ENCODE measurements around the gene PRG2. TPM values are rescaled to one million over a fixed set of nuclear protein-coding genes. Genes with fewer than 3 reads are reported as not detected.

PRG2 gene
- total and polyA plus RNA-seq, 10 donors = 1.4 to 10.5 (median 3.7) TPM; not detected in 1

GRCh38 chr11:57429946-57430345 is 39.5 kb upstream of the PRG2 start:
- Histone ChIP-seq H3K27me3 (replicated peaks in 1 of 7) (no peaks in the 10 kb centered on the region), H3K9me3 (no peaks in the 10 kb centered on the region), H3K27ac (no peak overlapping the region), H3K36me3 (no peaks in the 10 kb centered on the region), H3K4me1 (peaks cover 16 to 59% (median 29%) of the 10 kb centered on the region in 6 donors), H3K4me3 (no peak overlapping the region)
- TF ChIP-seq POLR2AphosphoS5 (IDR thresholded peaks at IDR 0.05) (no peak), POLR2A (IDR thresholded peaks at IDR 0.05) (no peak)
- TF ChIP-seq, protein P1, sequence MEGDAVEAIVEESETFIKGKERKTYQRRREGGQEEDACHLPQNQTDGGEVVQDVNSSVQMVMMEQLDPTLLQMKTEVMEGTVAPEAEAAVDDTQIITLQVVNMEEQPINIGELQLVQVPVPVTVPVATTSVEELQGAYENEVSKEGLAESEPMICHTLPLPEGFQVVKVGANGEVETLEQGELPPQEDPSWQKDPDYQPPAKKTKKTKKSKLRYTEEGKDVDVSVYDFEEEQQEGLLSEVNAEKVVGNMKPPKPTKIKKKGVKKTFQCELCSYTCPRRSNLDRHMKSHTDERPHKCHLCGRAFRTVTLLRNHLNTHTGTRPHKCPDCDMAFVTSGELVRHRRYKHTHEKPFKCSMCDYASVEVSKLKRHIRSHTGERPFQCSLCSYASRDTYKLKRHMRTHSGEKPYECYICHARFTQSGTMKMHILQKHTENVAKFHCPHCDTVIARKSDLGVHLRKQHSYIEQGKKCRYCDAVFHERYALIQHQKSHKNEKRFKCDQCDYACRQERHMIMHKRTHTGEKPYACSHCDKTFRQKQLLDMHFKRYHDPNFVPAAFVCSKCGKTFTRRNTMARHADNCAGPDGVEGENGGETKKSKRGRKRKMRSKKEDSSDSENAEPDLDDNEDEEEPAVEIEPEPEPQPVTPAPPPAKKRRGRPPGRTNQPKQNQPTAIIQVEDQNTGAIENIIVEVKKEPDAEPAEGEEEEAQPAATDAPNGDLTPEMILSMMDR (IDR thresholded peaks at IDR 0.05 in 8 of 11, conservative IDR thresholded peaks at IDR 0.05 in 3 of 11) = no peak
- DNase-seq = no peak
- intact Hi-C loops (cut with DNase I; ENCODE audit: low total_unique reads) = no loop called here
- WGBS, 5 donors = 80 to 85% (median 81%) methylated on average over 4 of the region's 4 CpGs

DNA sequence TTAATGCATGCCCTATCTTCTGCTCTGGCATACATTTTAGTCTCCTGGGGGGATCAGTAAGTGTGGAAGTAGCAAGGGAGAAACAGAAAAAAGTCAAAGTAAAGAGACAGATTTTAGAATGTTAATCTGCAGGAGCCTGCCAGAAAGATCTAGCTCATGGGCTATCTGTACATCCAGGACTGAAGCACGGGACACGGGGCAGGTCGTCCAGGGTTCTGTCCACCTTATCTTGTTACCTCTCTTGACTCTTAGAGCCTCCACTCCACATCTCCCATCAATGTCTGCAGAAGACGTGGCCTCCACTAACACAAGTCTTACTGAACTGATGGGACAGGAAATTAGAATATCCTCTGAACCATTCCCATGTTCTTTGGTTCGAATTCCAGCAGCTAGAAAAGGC is 38.2 kb upstream of the PRG2 start:
- Histone ChIP-seq H3K27me3 (replicated peaks in 1 of 7) (no peaks in the 10 kb centered on the region), H3K27ac (no peak overlapping the region), H3K4me1 (peaks cover 27 to 61% (median 42%) of the 10 kb centered on the region in 6 donors), H3K36me3 (peaks cover 0 to 8% (median 0%) of the 10 kb centered on the region in 6 donors), H3K9me3 (no peaks in the 10 kb centered on the region), H3K4me3 (no peak overlapping the region)
- TF ChIP-seq POLR2AphosphoS5 (IDR thresholded peaks at IDR 0.05) = no peak
- no peak for TF ChIP-seq POLR2A (IDR thresholded peaks at IDR 0.05)
- intact Hi-C loops (cut with DNase I; ENCODE audit: low total_unique reads) = no loop called here
- no peak for DNase-seq
- 90 to 97% (median 93%) methylated on average over 5 of the region's 5 CpGs for WGBS, 5 donors

DNA sequence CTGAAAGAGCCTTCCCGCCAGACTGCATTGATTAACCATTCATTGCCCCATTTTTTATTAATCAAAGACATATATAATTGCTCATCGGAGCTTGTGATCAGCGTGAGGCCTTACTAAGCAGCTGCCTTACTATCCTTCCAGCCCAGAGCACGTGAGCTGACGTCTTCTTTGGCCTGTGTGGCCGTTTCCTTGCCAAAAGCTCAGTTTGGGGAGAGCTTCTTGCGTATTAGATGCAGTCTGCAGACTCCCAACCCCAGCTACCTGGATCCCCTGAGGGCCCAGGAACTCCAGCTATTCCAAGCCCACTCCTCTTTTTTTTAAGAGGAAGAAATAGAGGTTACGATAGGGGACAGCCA is 37.3 kb upstream of the PRG2 start:
- 71 to 92% (median 80%) methylated on average over 8 of the region's 8 CpGs for WGBS, 5 donors
- Histone ChIP-seq H3K27me3 (replicated peaks in 1 of 7) (no peaks in the 10 kb centered on the region), H3K4me1 (peaks cover 28 to 60% (median 45%) of the 10 kb centered on the region in 6 donors), H3K27ac (peak overlapping the region; percentile 82 to 93 (median 90)), H3K36me3 (peaks cover 0 to 17% (median 0%) of the 10 kb centered on the region in 6 donors), H3K9me3 (no peaks in the 10 kb centered on the region), H3K4me3 (peak overlapping the region in 1 of 8 donors; percentile 76)
- no peak for DNase-seq
- intact Hi-C loops (cut with DNase I; ENCODE audit: low total_unique reads) = no loop called here
- TF ChIP-seq POLR2AphosphoS5 (IDR thresholded peaks at IDR 0.05) (no peak), POLR2A (IDR thresholded peaks at IDR 0.05) (no peak)
- TF ChIP-seq, protein P1 (IDR thresholded peaks at IDR 0.05 in 8 of 11, conservative IDR thresholded peaks at IDR 0.05 in 3 of 11) = no peak

DNA sequence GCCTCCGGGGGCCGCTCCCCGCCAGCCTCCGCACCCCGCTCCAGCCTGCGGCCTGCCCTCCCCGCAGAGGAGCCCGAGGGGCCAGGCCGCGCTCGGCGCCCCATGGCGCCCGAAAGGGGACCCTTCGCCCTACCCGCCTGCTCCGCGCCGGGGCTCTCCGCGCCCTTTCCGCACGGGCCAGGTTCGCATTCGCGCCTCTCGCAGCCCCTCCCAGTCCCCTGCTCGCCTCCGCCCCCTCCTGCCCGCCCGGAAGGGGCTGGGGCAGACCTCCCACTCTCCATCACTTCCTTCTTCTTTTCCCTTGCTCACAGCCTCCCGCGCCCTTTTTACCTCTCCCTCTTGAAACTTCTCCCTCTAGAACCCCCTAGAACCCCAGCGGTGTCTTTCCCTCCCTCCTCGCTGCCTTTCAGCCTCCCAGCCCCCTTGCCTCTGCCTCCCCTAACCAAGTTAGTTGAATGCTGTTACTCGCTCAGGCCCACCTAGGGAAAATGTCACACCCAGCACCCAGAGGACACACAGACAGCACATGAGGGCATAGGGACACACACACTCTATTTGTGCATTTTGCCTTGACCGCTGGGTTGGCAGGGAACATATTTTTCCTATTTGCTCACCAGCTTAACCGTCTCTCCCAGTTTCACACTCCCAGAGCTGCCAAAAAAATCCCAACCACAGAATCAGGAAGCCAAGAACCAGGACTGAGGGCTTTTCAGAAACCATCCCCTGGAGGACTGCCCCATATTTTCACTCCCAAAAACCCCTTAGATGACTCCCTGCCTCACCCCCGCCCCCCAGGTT is 36.7 kb upstream of the PRG2 start, which contains the start of gene SLC43A3:
Gene SLC43A3, minus strand, starts transcription at position 193 of the 798 bp plus-strand sequence. CDS start 949 bp downstream, outside the sequence.
- no peaks in the 10 kb centered on the region for H3K9me3 ChIP-seq
- H3K4me3 ChIP-seq = peak within 1 kb of the TSS; percentile 41 to 76 (median 51)
- H3K36me3 ChIP-seq = peaks cover 0 to 23% (median 0%) of the 10 kb centered on the region in 6 donors
- H3K27me3 ChIP-seq (replicated peaks in 1 of 7) = no peaks in the 10 kb centered on the region
- peaks cover 28 to 60% (median 45%) of the 10 kb centered on the region in 6 donors for H3K4me1 ChIP-seq
- 2 to 5% (median 3%) methylated on average over 37 to 39 of the region's 39 CpGs for WGBS, 5 donors
- DNase-seq = peak; percentile 93
- TF ChIP-seq POLR2AphosphoS5 (IDR thresholded peaks at IDR 0.05) (peak; percentile 66 to 84 (median 82)), POLR2A (IDR thresholded peaks at IDR 0.05) (no peak)
- TF ChIP-seq, protein P1 (IDR thresholded peaks at IDR 0.05 in 8 of 11, conservative IDR thresholded peaks at IDR 0.05 in 3 of 11) = peak in 2 of 11 experiments; percentile 6 to 12
- intact Hi-C loops (cut with DNase I; ENCODE audit: low total_unique reads) = no loop called here
- H3K27ac ChIP-seq = peak within 1 kb of the TSS; percentile 82 to 93 (median 90)

All from spleen (tissue), 11 donors.